K562 (cell line): Measurements from ENCODE around the gene LDHAL6A. TPM values are rescaled to one million over a fixed set of nuclear protein-coding genes. Genes with fewer than 3 reads are reported as not detected.

Experiments used
- ATAC-seq: fragments of 200-7000 bp; cut with Tn5 transposase; 3 replicates; pipeline ENCODE4 v1.9.1; 2020; ENCODE audit warnings: moderate library complexity
- BruUV-seq: library from RNA; stranded (reverse); fragments of 400-500 nt; replicated peaks from 2 replicates; lab custom pipeline; 2021; lab: Mats Ljungman, UMichigan
- CTCF ChIA-PET: fragments of 300-600 bp; formaldehyde crosslinking; extraction: SDS; loops from one replicate; lab custom pipeline; 2021; ENCODE audit warnings: low intra/inter-chr PET ratio; lab: Yijun Ruan, JAX
- POLR2A ChIA-PET: fragments of 300-600, 350-650 bp; sonication (Branson Sonifier 250); formaldehyde crosslinking; extraction: SDS; loops from one replicate; lab custom pipeline; 2021; ENCODE audit warnings: antibody characterized with exemption, inconsistent platforms; lab: Yijun Ruan, JAX
- DNase-seq, 4 experiments: peaks; one replicate each; pipeline versions ENCODE4 v3.0.0 to v3.0.0-alpha.2; 2011 to 2018; ENCODE audit warnings: low spot score in 3 of 4, mixed read lengths in 3 of 4; ENCODE audit errors: extremely low read depth in 1 of 4
- FAIRE-seq: peaks from 2 replicates; lab custom pipeline; 2011; peaks lifted over from hg19 to GRCh38; lab: Jason Lieb, UNC
- H2AFZ ChIP-seq: 2 replicates; pipeline ENCODE4 v1.6.0; 2011; ENCODE audit warnings: low read depth, low read length, control low read depth, inconsistent platforms
- H3K27ac ChIP-seq: fragments of 200-600 bp; 3 replicates; pipeline ENCODE4 v1.8.0; 2011; ENCODE audit warnings: low read depth, mild to moderate bottlenecking, control low read depth, inconsistent platforms, low read length, moderate library complexity, mixed read lengths; ENCODE audit errors: extremely low read depth
- H3K27me3 ChIP-seq, 2 experiments: fragments of 300-600 bp in 1 of 2; 2 replicates in 1 of 2; 3 replicates in 1 of 2; pipeline versions ENCODE4 v1.6.0 to v1.8.0; 2011; ENCODE audit warnings: inconsistent platforms in 2 of 2, low read length in 2 of 2, mild to moderate bottlenecking in 1 of 2, mixed read lengths in 1 of 2, moderate library complexity in 1 of 2; ENCODE audit not compliant: control insufficient read depth in 2 of 2, insufficient read depth in 2 of 2
- H3K36me3 ChIP-seq: fragments of 300-600 bp; 3 replicates; pipeline ENCODE4 v1.8.0; 2011; ENCODE audit warnings: mild to moderate bottlenecking, low read length, inconsistent platforms; ENCODE audit not compliant: control insufficient read depth, insufficient read depth
- H3K4me1 ChIP-seq, 2 experiments: fragments of 200-600 bp in 1 of 2; replicated peaks in 1 of 2; 2 replicates in 1 of 2; 3 replicates in 1 of 2; pipeline versions ENCODE4 v1.5.1 to v1.8.0; 2011; ENCODE audit warnings: inconsistent platforms in 2 of 2, low read length in 2 of 2, mild to moderate bottlenecking in 1 of 2, mixed read lengths in 1 of 2, moderate library complexity in 1 of 2; ENCODE audit not compliant: control insufficient read depth in 2 of 2, insufficient read depth in 2 of 2
- H3K4me2 ChIP-seq: 2 replicates; pipeline ENCODE4 v1.6.1; 2011; ENCODE audit warnings: low read length, control low read depth, inconsistent platforms, mixed read lengths; ENCODE audit not compliant: insufficient read depth
- H3K4me3 ChIP-seq: fragments of 200-600 bp; sonication (generic), shearing (Covaris generic); 2 replicates; pipeline ENCODE4 v1.5.1; 2016; ENCODE audit warnings: control low read depth, inconsistent platforms
- H3K79me2 ChIP-seq: fragments of 200-600 bp; 3 replicates; pipeline ENCODE4 v1.8.0; 2011; ENCODE audit warnings: low read length, inconsistent platforms; ENCODE audit not compliant: control insufficient read depth, insufficient read depth
- H3K9ac ChIP-seq, 2 experiments: 2 replicates each; pipeline versions ENCODE4 v1.6.0 to v1.6.1; 2011; ENCODE audit warnings: low read depth in 2 of 2, low read length in 2 of 2, control low read depth in 1 of 2, inconsistent platforms in 1 of 2, mild to moderate bottlenecking in 1 of 2, mixed read lengths in 1 of 2; ENCODE audit not compliant: insufficient read depth in 1 of 2
- H3K9me1 ChIP-seq: one replicate; pipeline ENCODE4 v1.6.0; 2011; ENCODE audit warnings: inconsistent platforms, mild to moderate bottlenecking, low read length, moderate library complexity; ENCODE audit not compliant: control insufficient read depth, insufficient read depth
- H3K9me3 ChIP-seq: replicated peaks from 2 replicates; pipeline ENCODE4 v1.5.1; 2011; ENCODE audit warnings: low read depth, low read length, inconsistent platforms; ENCODE audit not compliant: control insufficient read depth, insufficient read depth
- H4K20me1 ChIP-seq: replicated peaks from 2 replicates; pipeline ENCODE4 v1.6.1; 2011; ENCODE audit warnings: low read length, inconsistent platforms, mixed read lengths; ENCODE audit not compliant: control insufficient read depth, insufficient read depth
- ARID1B ChIP-seq: fragments of 450-650 bp; IDR thresholded peaks from 2 replicates; pipeline ENCODE4 v1.6.1; 2016; ENCODE audit warnings: antibody characterized with exemption, mild to moderate bottlenecking, inconsistent platforms
- ATF3 ChIP-seq, 2 experiments: fragments of 450-650 bp in 1 of 2; sonication (generic) in 1 of 2; formaldehyde crosslinking in 1 of 2; IDR thresholded peaks in 1 of 2; conservative IDR thresholded peaks in 1 of 2; 2 replicates each; pipeline versions ENCODE4 v1.6.1 to v1.8.1; 2016 to 2023; ENCODE audit warnings: mild to moderate bottlenecking in 2 of 2, moderate library complexity in 2 of 2, inconsistent platforms in 1 of 2, missing genetic modification reagents in 1 of 2
- BHLHE40 ChIP-seq: IDR thresholded peaks from 2 replicates; pipeline ENCODE4 v1.6.1; 2011; ENCODE audit warnings: low read length, improper control_type of control experiment
- CBFA2T3 ChIP-seq: fragments of 450-650 bp; IDR thresholded peaks from 2 replicates; pipeline ENCODE4 v1.6.1; 2017
- ETS2 ChIP-seq: IDR thresholded peaks from 2 replicates; pipeline ENCODE4 v1.6.1; 2016; ENCODE audit warnings: borderline replicate concordance, missing genetic modification characterization, mild to moderate bottlenecking, moderate library complexity, missing compliant biosample characterization; ENCODE audit not compliant: poor library complexity, severe bottlenecking
- FOSL1 ChIP-seq: fragments of 200-800 bp; sonication (Bioruptor generic); conservative IDR thresholded peaks from 2 replicates; pipeline ENCODE4 v1.6.1; 2016; ENCODE audit warnings: missing genetic modification characterization, missing compliant biosample characterization
- MNT ChIP-seq, 2 experiments: fragments of 450-650 bp; conservative IDR thresholded peaks; 2 replicates each; pipeline ENCODE4 v1.6.1; 2017; ENCODE audit warnings: mild to moderate bottlenecking in 2 of 2, moderate library complexity in 2 of 2
- MXI1 ChIP-seq: IDR thresholded peaks from 2 replicates; pipeline ENCODE4 v1.6.1; 2011; ENCODE audit warnings: low read depth, mild to moderate bottlenecking, improper control_type of control experiment, low read length
- SOX6 ChIP-seq: fragments of 450-650 bp; IDR thresholded peaks from 2 replicates; pipeline ENCODE4 v1.6.1; 2014; ENCODE audit warnings: mild to moderate bottlenecking
- WGBS: fragments of 100-300 bp; shearing (Covaris generic); methylation state at CpG from one replicate; pipeline ENCODE4 v1.1.6; 2016; ENCODE audit warnings: low coverage, mixed read lengths; ENCODE audit not compliant: insufficient coverage; ENCODE audit errors: missing lambda C conversion rate; 5-methylcytosine and 5-hydroxymethylcytosine counted together
- in situ Hi-C: fragments of 300-500 bp; cut with MboI; formaldehyde crosslinking; loops from 4 replicates; pipeline ENCODE4 v1.15.0; 2018; ENCODE audit warnings: inconsistent platforms, mixed read lengths
- intact Hi-C: fragments of 100-400 bp; cut with micrococcal nuclease; formaldehyde crosslinking; loops from 2 replicates; pipeline ENCODE4 v1.14.2; 2022
- polyA plus RNA-seq, 8 experiments: library from polyadenylated mRNA; depleted of rRNA in 4 of 8; stranded (reverse) in 5 of 8; unstranded in 3 of 8; fragments of >200 nt; fragmentation: Nextera tagmentation in 2 of 8; fragmentation: Illumina TruSeq in 1 of 8; extraction: Ambion mirVana in 2 of 8; extraction: Trizol in 1 of 8; gene quantifications; 2 replicates each; pipeline versions ENCODE4 v1.2.1 to v1.2.3, GENCODE V29; 2011 to 2014; ENCODE audit warnings: inconsistent platforms in 1 of 8, missing spikeins in 1 of 8
- total RNA-seq, 7 experiments: library from RNA; depleted of rRNA in 6 of 7; stranded (reverse); fragments of >200 nt in 6 of 7; fragmentation: Illumina TruSeq in 2 of 7; extraction: Trizol in 2 of 7; gene quantifications; 2 replicates each; pipeline versions ENCODE4 v1.2.1 to v1.2.3, GENCODE V29; 2011 to 2021; ENCODE audit warnings: low replicate concordance in 1 of 7

LDHAL6A gene
- total and polyA plus RNA-seq, 9 of the 15 experiments (the other 6 are each of a cell fraction or from before 2014, with no cell fraction given): 0.04 TPM; not detected in 8

GRCh38 chr11:18457450-18457849 is 1.8 kb downstream of the LDHAL6A start:
- ChIA-PET POLR2A (no interaction called here), CTCF (no interaction called here)
- Histone ChIP-seq H3K4me1 (peaks cover 0 to 9% of the 10 kb centered on the region in 2 experiments; a peak in 2 of 5 replicates), H4K20me1 (no peaks in the 10 kb centered on the region), H3K79me2 (no peaks in the 10 kb centered on the region), H2AFZ (no peak overlapping the region), H3K9me1 (no peaks in the 10 kb centered on the region), H3K9me3 (no peaks in the 10 kb centered on the region), H3K4me3 (no peak overlapping the region), H3K4me2 (no peak overlapping the region), H3K36me3 (no peaks in the 10 kb centered on the region), H3K27me3 (peaks cover 11 to 30% of the 10 kb centered on the region in 2 experiments; a peak in 3 of 5 replicates), H3K27ac (no peak overlapping the region), H3K9ac (no peak overlapping the region)
- ATAC-seq (no peak), DNase-seq (peak in 3 of 4 experiments; percentile 3 to 12 (median 8)), FAIRE-seq (no peak)
- no TSS peak for BruUV-seq
- peak; percentile 42 for TF ChIP-seq ATF3 (IDR thresholded peaks at IDR 0.05)
- TF ChIP-seq ATF3 (CRISPR knock-in tag; conservative IDR thresholded peaks at IDR 0.05): no peak
- peak; percentile 85 for TF ChIP-seq SOX6
- TF ChIP-seq MNT (conservative IDR thresholded peaks at IDR 0.05): no peak
- TF ChIP-seq ETS2 (tag): no peak
- peak; percentile 54 for TF ChIP-seq BHLHE40
- TF ChIP-seq CBFA2T3: peak; percentile 38
- TF ChIP-seq FOSL1 (tag): peak; percentile 86
- no peak for TF ChIP-seq MXI1
- TF ChIP-seq ARID1B: peak; percentile 23; the same call in 1 of the 2 replicates
- WGBS: 0% methylated on average over 3 of the region's 3 CpGs
- in situ Hi-C loops (no loop called here), intact Hi-C loops (loop anchor here (10.0 kb wide), 1 partner anchor 307 kb away; no protein-coding TSS in a partner anchor)
